ENCODE measurements around the gene EVA1C. TPM values are rescaled to one million over a fixed set of nuclear protein-coding genes. Genes with fewer than 3 reads are reported as not detected.
A peak's percentile ranks its signal among the peaks of the same experiment; 100 is the strongest.
"Not testable (repeated sequence)": the region's sequence is repeated elsewhere in the genome, so short reads cannot be mapped to it uniquely, and the experiment has no call there.

EVA1C gene
- total and polyA plus RNA-seq, 5 donors, result 18.0 to 39.8 (median 21.2) TPM

DNA sequence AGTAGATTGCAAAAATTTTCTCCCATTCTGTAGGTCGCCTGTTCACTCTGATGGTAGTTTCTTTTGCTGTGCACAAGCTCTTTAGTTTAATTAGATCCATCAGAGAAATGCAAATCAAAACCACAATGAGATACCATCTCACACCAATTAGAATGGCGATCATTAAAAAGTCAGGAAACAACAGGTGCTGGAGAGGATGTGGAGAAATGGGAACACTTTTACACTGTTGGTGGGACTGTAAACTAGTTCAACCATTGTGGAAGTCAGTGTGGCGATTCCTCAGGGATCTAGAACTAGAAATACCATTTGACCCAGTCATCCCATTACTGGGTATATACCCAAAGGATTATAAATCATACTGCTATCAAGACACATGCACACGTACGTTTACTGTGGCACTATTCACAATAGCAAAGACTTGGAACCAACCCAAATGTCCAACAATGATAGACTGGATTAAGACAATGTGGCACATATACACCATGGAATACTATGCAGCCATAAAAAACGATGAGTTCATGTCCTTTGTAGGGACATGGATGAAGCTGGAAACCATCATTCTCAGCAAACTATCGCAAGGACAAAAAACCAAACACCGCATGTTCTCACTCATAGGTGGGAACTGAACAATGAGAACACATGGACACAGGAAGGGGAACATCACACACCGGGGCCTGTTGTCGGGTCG, 21.8 kb upstream of the EVA1C start:
- not testable (repeated sequence) for H3K27me3 ChIP-seq (ENCODE audit: control insufficient read depth, insufficient read depth); H3K9me3 ChIP-seq (ENCODE audit: control insufficient read depth, low read length); H3K4me1 ChIP-seq (ENCODE audit: control insufficient read depth, insufficient read depth, low read length); H3K4me3 ChIP-seq (ENCODE audit: low read length); DNase-seq; ATAC-seq; H3K27ac ChIP-seq (ENCODE audit: low read length)
- 96% methylated on average over 8 of the region's 11 CpGs for WGBS
- intact Hi-C loops (cut with DNase I), result loop anchor here in 1 of 4 donors (10.0 kb wide), 1 partner anchor 214 kb away; no protein-coding TSS in a partner anchor

DNA sequence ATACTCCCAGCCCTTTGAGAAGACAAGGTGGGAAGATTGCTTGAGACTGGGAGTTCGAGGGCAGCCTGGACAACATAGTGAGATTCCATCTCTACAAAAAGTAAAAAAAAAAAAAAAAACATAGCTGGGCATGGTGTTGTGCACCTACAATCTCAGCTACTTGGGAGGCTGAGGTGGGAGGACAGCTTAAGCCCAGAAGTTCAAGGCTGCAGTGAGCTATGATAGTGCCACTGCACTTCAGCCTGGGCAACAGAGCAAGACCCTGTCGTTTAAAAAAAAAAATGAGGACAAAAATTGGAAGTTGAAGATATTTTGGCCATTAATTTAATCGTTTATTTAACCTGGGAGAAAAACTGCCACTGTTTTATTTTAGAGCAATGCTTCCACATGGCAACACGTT, 20.8 kb upstream of the EVA1C start:
- no peak overlapping the region for H3K27ac ChIP-seq (ENCODE audit: low read length)
- DNase-seq (no peak), ATAC-seq (no peak)
- H3K4me3 ChIP-seq (ENCODE audit: low read length), result peak overlapping the region; percentile 87
- no peaks in the 10 kb centered on the region for H3K9me3 ChIP-seq (ENCODE audit: control insufficient read depth, low read length)
- intact Hi-C loops (cut with DNase I), result loop anchor here in 1 of 4 donors (10.0 kb wide), 1 partner anchor 213 kb away; no protein-coding TSS in a partner anchor
- WGBS, result 66% methylated on average over 4 of the region's 4 CpGs
- peaks cover 4% of the 10 kb centered on the region for H3K4me1 ChIP-seq (ENCODE audit: control insufficient read depth, insufficient read depth, low read length)
- H3K27me3 ChIP-seq (ENCODE audit: control insufficient read depth, insufficient read depth), result no peaks in the 10 kb centered on the region

DNA sequence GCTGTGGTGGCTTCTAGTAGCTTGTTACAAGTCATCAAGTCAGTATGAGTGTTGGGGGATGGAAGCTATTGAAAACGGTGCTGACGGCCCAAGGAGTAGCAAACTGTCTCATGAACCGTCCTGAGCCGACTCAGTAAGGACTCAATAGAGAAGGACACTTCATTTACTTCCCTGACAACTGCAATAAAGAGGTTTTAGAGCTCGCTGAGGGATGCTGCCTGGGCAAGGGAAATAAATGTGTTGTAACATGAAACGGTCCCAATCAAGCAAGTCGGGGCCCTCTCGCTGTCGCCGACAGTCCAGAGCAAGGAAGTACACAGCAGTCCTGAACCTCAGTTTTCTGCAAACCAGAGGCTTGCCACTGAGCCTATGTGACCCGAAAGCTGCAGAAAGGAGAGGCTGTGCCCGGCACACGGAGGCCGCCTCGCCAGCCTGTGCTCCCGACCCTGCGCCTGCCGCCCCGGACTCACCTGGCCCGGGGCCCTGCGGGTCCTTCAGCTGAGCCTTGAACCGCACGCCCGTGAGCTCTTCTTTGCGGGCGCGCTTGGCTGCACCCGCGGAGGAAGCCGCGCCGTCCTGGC, 20.1 kb upstream of the EVA1C start:
- H3K4me1 ChIP-seq (ENCODE audit: control insufficient read depth, insufficient read depth, low read length), result peaks cover 2% of the 10 kb centered on the region
- intact Hi-C loops (cut with DNase I), result loop anchor here in 1 of 4 donors (10.0 kb wide), 1 partner anchor 212 kb away; no protein-coding TSS in a partner anchor
- no peaks in the 10 kb centered on the region for H3K27me3 ChIP-seq (ENCODE audit: control insufficient read depth, insufficient read depth)
- H3K4me3 ChIP-seq (ENCODE audit: low read length), result peak overlapping the region; percentile 87
- no peaks in the 10 kb centered on the region for H3K9me3 ChIP-seq (ENCODE audit: control insufficient read depth, low read length)
- no peak overlapping the region for H3K27ac ChIP-seq (ENCODE audit: low read length)
- DNase-seq (peak in 1 of 3 donors; percentile 17), ATAC-seq (peak in 1 of 2 donors; percentile 3)
- WGBS, result under 1% methylated on average over 32 of the region's 32 CpGs

DNA sequence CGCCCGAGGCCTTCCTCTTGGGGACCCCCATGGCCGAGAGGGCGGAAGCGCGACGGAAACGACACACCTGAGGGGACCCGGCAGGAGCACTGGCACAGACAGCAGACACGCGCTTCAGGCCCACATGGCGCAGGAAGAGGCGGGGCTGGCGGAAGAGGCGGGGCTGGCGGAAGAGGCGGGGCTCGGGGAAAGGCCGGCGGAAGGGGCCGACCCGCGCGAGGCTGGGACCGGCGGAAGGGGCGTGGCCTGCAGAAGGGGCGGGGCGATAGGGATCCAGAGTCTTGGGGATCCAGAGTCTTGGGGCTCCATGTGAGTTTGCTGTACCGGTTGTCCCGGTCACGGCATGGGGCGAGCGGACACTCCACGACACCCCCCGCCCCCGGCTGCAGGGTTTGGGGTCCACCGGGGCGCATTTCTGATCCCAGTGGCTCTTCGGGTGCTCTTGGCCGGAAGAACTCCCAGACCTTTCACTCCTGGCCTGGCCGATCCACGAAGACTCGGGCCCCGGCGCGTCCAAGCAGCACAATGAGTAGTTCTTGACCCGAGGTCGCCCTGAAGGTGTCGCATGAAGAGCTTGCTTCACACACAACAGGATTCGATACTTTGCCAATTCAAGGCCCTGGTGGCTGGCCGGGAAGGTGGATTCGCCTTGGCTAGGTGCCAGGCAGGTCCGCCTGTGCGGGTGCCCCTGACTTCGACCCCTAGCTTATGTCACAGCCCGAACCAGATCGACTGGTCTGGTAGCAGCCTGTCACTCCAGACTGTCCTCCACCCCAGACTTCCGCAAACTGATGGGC, 19.4 kb upstream of the EVA1C start, which contains the start of gene URB1:
Gene URB1 (minus strand): TSS at position 133 of the 797 bp plus-strand sequence. CDS start 102 bp downstream, at position 31.
- ATAC-seq, result peak; percentile 99
- Histone ChIP-seq H3K27me3 (ENCODE audit: control insufficient read depth, insufficient read depth) (no peaks in the 10 kb centered on the region), H3K9me3 (ENCODE audit: control insufficient read depth, low read length) (no peaks in the 10 kb centered on the region), H3K27ac (ENCODE audit: low read length) (peak within 1 kb of the TSS; percentile 73), H3K4me1 (ENCODE audit: control insufficient read depth, insufficient read depth, low read length) (peaks cover 2% of the 10 kb centered on the region), H3K4me3 (ENCODE audit: low read length) (peak within 1 kb of the TSS; percentile 87)
- peak; percentile 95 to 98 (median 98) for DNase-seq
- WGBS, result 5% methylated on average over 59 of the region's 59 CpGs
- intact Hi-C loops (cut with DNase I), result loop anchor here in 1 of 4 donors (10.0 kb wide), 1 partner anchor 212 kb away; no protein-coding TSS in a partner anchor

DNA sequence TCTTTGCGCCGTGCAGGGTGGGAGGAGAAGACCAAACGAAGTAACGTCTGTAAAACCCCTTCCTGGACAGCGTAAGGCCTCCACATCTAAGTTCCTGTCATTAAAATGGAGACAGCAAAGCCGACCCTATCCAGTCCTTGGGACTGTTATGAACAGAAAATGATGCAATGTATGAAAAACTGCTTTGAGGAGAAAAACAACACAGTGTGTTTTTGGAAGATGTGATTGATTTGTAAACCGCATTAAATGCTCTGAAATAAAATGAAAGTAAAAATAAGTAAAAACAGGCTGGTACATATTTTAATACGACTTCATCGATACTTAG, 18.9 kb upstream of the EVA1C start:
- Histone ChIP-seq H3K27ac (ENCODE audit: low read length) (peak overlapping the region; percentile 73), H3K4me3 (ENCODE audit: low read length) (peak overlapping the region; percentile 87), H3K27me3 (ENCODE audit: control insufficient read depth, insufficient read depth) (no peaks in the 10 kb centered on the region), H3K9me3 (ENCODE audit: control insufficient read depth, low read length) (no peaks in the 10 kb centered on the region), H3K4me1 (ENCODE audit: control insufficient read depth, insufficient read depth, low read length) (peaks cover 2% of the 10 kb centered on the region)
- ATAC-seq (no peak), DNase-seq (no peak)
- intact Hi-C loops (cut with DNase I), result loop anchor here in 1 of 4 donors (10.0 kb wide), 1 partner anchor 211 kb away; no protein-coding TSS in a partner anchor
- 57% methylated on average over 9 of the region's 9 CpGs for WGBS

DNA sequence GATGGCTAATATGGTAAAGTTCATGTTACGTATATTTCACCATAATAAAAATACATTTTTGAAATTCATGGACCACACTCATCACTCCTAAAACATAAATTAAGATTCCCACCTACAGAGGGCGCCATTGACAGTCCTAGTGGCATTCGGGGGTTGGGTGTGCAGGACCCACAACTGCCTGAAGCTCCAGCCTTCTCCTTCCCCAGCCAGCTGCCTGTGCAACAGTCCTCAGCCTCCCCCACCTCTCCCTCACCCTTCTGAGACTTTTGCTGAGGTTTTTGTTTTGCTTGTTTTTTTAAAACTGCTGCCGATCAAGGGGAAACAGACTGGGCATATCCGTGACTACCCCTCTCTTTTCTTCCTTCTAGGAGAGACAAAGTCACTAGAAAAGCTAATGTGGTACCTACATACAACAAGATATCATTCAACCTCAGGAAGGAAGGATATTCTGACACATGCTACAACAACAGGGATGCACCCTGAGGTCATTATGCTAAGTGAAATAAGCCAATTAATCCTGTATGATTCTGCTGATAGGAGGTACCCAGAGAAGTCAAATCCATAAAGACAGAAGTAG, 9.2 kb upstream of the EVA1C start:
- H3K9me3 ChIP-seq (ENCODE audit: control insufficient read depth, low read length), result no peaks in the 10 kb centered on the region
- no peaks in the 10 kb centered on the region for H3K4me1 ChIP-seq (ENCODE audit: control insufficient read depth, insufficient read depth, low read length)
- H3K27ac ChIP-seq (ENCODE audit: low read length), result no peak overlapping the region
- intact Hi-C loops (cut with DNase I), result loop anchor here in 3 of 4 donors (2.0 to 10.0 kb wide), 5 partner anchors 164 to 202 kb away; no protein-coding TSS in a partner anchor
- no peak overlapping the region for H3K4me3 ChIP-seq (ENCODE audit: low read length)
- no peaks in the 10 kb centered on the region for H3K27me3 ChIP-seq (ENCODE audit: control insufficient read depth, insufficient read depth)
- ATAC-seq (peak; percentile 86 to 87), DNase-seq (peak; percentile 70 to 84 (median 77))
- WGBS, result 11% methylated on average over 5 of the region's 5 CpGs

DNA sequence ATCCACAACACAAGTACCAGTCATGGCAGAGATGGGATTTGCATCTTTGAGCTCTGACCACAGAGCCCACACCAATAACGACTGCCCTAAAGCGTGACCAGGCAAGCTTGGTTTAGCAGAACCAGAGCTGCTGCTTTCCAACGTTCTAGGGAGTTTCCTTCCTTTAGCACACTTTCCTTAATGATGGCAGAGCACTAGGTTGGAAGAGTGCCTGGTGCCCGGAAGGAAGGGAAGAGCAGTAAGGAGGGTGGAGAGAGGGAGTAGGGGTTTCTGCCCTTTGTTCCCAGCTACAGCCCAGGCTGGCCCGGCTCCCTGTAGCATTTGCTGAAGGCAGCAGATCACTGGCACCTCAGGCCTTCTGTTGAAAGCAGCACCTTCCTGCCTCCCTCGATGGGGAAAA, 6.1 kb upstream of the EVA1C start:
- no peak overlapping the region for H3K4me3 ChIP-seq (ENCODE audit: low read length)
- H3K27ac ChIP-seq (ENCODE audit: low read length), result no peak overlapping the region
- no peaks in the 10 kb centered on the region for H3K9me3 ChIP-seq (ENCODE audit: control insufficient read depth, low read length)
- DNase-seq (peak in 2 of 3 donors; percentile 47 to 76), ATAC-seq (peak; percentile 31 to 53)
- no peaks in the 10 kb centered on the region for H3K27me3 ChIP-seq (ENCODE audit: control insufficient read depth, insufficient read depth)
- WGBS, result 58% methylated on average over 6 of the region's 6 CpGs
- intact Hi-C loops (cut with DNase I), result loop anchor here in 2 of 4 donors (10.0 kb wide), 2 partner anchors 168 to 198 kb away; no protein-coding TSS in a partner anchor
- H3K4me1 ChIP-seq (ENCODE audit: control insufficient read depth, insufficient read depth, low read length), result peaks cover 2% of the 10 kb centered on the region

DNA sequence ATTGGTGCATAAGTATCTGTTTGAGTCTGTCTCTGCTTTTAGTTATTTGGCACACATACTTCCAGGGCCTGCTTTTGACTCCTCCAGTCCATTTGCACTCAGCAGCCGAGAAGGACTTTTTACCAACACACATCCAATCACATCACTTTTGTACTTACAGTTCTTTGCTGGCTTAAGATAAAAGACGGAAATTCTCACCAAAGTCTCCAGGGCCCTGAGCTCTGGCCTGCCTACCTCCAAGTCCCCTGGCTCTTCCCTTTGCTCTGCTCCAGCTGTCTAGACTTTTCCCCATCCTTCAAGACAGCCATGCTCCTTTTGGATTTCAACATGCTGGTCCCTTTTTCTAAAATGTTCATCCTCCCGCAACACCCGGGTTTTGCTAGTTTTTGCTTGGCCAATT, 2.2 kb upstream of the EVA1C start:
- no peaks in the 10 kb centered on the region for H3K9me3 ChIP-seq (ENCODE audit: control insufficient read depth, low read length)
- intact Hi-C loops (cut with DNase I), result loop anchor here in 1 of 4 donors (5.0 kb wide), 1 partner anchor 157 kb away; no protein-coding TSS in a partner anchor
- H3K4me1 ChIP-seq (ENCODE audit: control insufficient read depth, insufficient read depth, low read length), result peaks cover 4% of the 10 kb centered on the region
- ATAC-seq (no peak), DNase-seq (no peak)
- H3K27ac ChIP-seq (ENCODE audit: low read length), result peak overlapping the region; percentile 99
- 62% methylated on average over 4 of the region's 4 CpGs for WGBS
- no peaks in the 10 kb centered on the region for H3K27me3 ChIP-seq (ENCODE audit: control insufficient read depth, insufficient read depth)
- no peak overlapping the region for H3K4me3 ChIP-seq (ENCODE audit: low read length)

DNA sequence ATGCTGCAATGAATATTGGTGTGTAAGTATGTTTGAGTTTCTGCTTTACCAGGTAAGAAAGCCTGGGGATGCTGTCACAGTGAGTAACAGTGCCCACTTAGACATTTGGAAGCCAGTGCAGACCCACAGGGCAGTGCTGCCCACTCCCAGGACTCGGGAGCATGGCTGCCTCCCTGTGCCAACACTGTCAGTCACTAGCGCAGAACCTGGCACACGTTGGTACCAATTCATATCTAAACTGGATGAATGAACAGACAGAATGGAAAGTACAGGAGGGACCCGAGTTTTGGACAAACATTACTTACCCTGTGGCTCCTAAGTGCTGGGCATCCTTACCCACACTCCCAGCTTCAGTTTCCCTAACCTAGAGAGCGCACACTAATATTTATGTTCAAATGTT, 1.6 kb upstream of the EVA1C start:
- peak in 1 of 3 donors; percentile 64 for DNase-seq
- peak overlapping the region; percentile 79 for H3K4me3 ChIP-seq (ENCODE audit: low read length)

More for the DNA sequence above, 1.6 kb upstream of the EVA1C start:
- intact Hi-C loops (cut with DNase I), result loop anchor here in 1 of 4 donors (5.0 kb wide), 1 partner anchor 156 kb away; no protein-coding TSS in a partner anchor
- H3K27ac ChIP-seq (ENCODE audit: low read length), result peak overlapping the region; percentile 99
- H3K9me3 ChIP-seq (ENCODE audit: control insufficient read depth, low read length), result no peaks in the 10 kb centered on the region
- peaks cover 8% of the 10 kb centered on the region for H3K4me1 ChIP-seq (ENCODE audit: control insufficient read depth, insufficient read depth, low read length)
- ATAC-seq, result no peak
- no peaks in the 10 kb centered on the region for H3K27me3 ChIP-seq (ENCODE audit: control insufficient read depth, insufficient read depth)
- WGBS, result 61% methylated on average over 5 of the region's 5 CpGs

Data from right cardiac atrium (tissue), 5 donors.